Tibial artery (tissue), 4 donors: ENCODE data around the gene CACFD1.

Experiments
- DNase-seq, 2 donors: peaks; one replicate each; pipeline ENCODE4 v3.0.0-alpha.2; 2019
- H3K27ac ChIP-seq, 2 donors: fragments of 200-600 bp; sonication (generic) in 1 of 2; 1 replicate in 1 of 2; 2 replicates in 1 of 2; pipeline ENCODE4 v1.5.1; 2018 to 2019; ENCODE audit warnings: mild to moderate bottlenecking in 1 of 2
- H3K27me3 ChIP-seq, 2 donors: fragments of 200-600 bp; sonication (generic) in 1 of 2; one replicate each; pipeline versions ENCODE4 v1.5.1 to v1.6.0; 2016 to 2019
- H3K36me3 ChIP-seq, 3 donors: fragments of 200-600 bp; sonication (generic) in 2 of 3; one replicate each; pipeline ENCODE4 v1.5.1; 2016 to 2019; ENCODE audit warnings: mild to moderate bottlenecking in 2 of 3
- H3K4me1 ChIP-seq, 4 donors: fragments of 200-600 bp; sonication (generic) in 2 of 4; 1 replicate in 3 of 4; 2 replicates in 1 of 4; pipeline ENCODE4 v1.5.1; 2016 to 2019
- H3K4me3 ChIP-seq, 2 donors: fragments of 200-600 bp; sonication (generic) in 1 of 2; 1 replicate in 1 of 2; 2 replicates in 1 of 2; pipeline ENCODE4 v1.5.1; 2018 to 2019; ENCODE audit warnings: mild to moderate bottlenecking in 2 of 2
- H3K9me3 ChIP-seq, 3 donors: fragments of 200-600 bp; sonication (generic) in 1 of 3; one replicate each; pipeline ENCODE4 v1.5.1; 2016 to 2019
- CTCF ChIP-seq, 2 experiments: fragments of 200-600 bp in 1 of 2; fragments of 450-650 bp in 1 of 2; IDR thresholded peaks; one replicate each; pipeline ENCODE4 v1.5.1; 2017 to 2019; ENCODE audit warnings: antibody characterized with exemption in 2 of 2, mild to moderate bottlenecking in 1 of 2, moderate library complexity in 1 of 2
- intact Hi-C: fragments of 100-400 bp; cut with DNase I; formaldehyde crosslinking; loops from one replicate; pipeline ENCODE4 v1.15.0; 2023; ENCODE audit warnings: low total_unique reads

CACFD1 gene

GRCh38 chr9:133426011-133426410 is 33.8 kb upstream of the CACFD1 start:
- peaks cover 0 to 57% of the 10 kb centered on the region in 2 donors for H3K27me3 ChIP-seq
- DNase-seq = no peak
- TF ChIP-seq CTCF (IDR thresholded peaks at IDR 0.05) = no peak
- intact Hi-C loops = no loop called here
- H3K9me3 ChIP-seq = no peaks in the 10 kb centered on the region
- H3K27ac ChIP-seq = no peak overlapping the region
- no peak overlapping the region for H3K4me3 ChIP-seq
- H3K4me1 ChIP-seq = peaks cover 0 to 18% (median 13%) of the 10 kb centered on the region in 4 donors
- H3K36me3 ChIP-seq = no peaks in the 10 kb centered on the region

GRCh38 chr9:133427658-133428348 is 32.0 kb upstream of the CACFD1 start:
- Histone ChIP-seq H3K4me1 (peaks cover 0 to 18% (median 13%) of the 10 kb centered on the region in 4 donors), H3K27ac (no peak overlapping the region), H3K36me3 (no peaks in the 10 kb centered on the region), H3K4me3 (no peak overlapping the region), H3K9me3 (no peaks in the 10 kb centered on the region), H3K27me3 (peaks cover 0 to 57% of the 10 kb centered on the region in 2 donors)
- no peak for DNase-seq
- TF ChIP-seq CTCF (IDR thresholded peaks at IDR 0.05) = no peak
- intact Hi-C loops = no loop called here

GRCh38 chr9:133428617-133429101 is 31.1 kb upstream of the CACFD1 start:
- intact Hi-C loops = no loop called here
- Histone ChIP-seq H3K4me1 (peaks cover 0 to 18% (median 13%) of the 10 kb centered on the region in 4 donors), H3K27ac (no peak overlapping the region), H3K36me3 (no peaks in the 10 kb centered on the region), H3K4me3 (peak overlapping the region; percentile 6 to 35), H3K27me3 (peaks cover 0 to 56% of the 10 kb centered on the region in 2 donors), H3K9me3 (no peaks in the 10 kb centered on the region)
- DNase-seq = no peak
- TF ChIP-seq CTCF (IDR thresholded peaks at IDR 0.05) = no peak

- intact Hi-C loops = no loop called here
- Histone ChIP-seq H3K4me3 (no peak overlapping the region), H3K27me3 (peaks cover 0 to 50% of the 10 kb centered on the region in 2 donors), H3K36me3 (no peaks in the 10 kb centered on the region), H3K4me1 (peaks cover 0 to 18% (median 13%) of the 10 kb centered on the region in 4 donors), H3K9me3 (no peaks in the 10 kb centered on the region), H3K27ac (no peak overlapping the region)
- no peak for DNase-seq
- TF ChIP-seq CTCF (IDR thresholded peaks at IDR 0.05) = no peak
Measured at GRCh38 chr9:133429214-133429613, 30.6 kb upstream of the CACFD1 start.

- Histone ChIP-seq H3K27me3 (peaks cover 0 to 50% of the 10 kb centered on the region in 2 donors), H3K36me3 (no peaks in the 10 kb centered on the region), H3K4me1 (peaks cover 0 to 18% (median 13%) of the 10 kb centered on the region in 4 donors), H3K27ac (no peak overlapping the region), H3K4me3 (no peak overlapping the region), H3K9me3 (no peaks in the 10 kb centered on the region)
- TF ChIP-seq CTCF (IDR thresholded peaks at IDR 0.05) = no peak
- DNase-seq = no peak
- intact Hi-C loops = no loop called here
Measured at GRCh38 chr9:133429641-133430161, 30.1 kb upstream of the CACFD1 start.
